Placental pericyte (primary cell): ENCODE results near the gene YAF2. TPM values are rescaled to one million over a fixed set of nuclear protein-coding genes. Genes with fewer than 3 reads are reported as not detected.

ENCODE experiments used
- total RNA-seq: library from RNA; depleted of rRNA; stranded (reverse); fragments of >200 nt; gene quantifications from 2 replicates; pipeline ENCODE4 v1.2.3, GENCODE V29; 2012

The YAF2 gene
- total RNA-seq, result 12.3 and 19.2 TPM in 2 replicates

GRCh38 chr12:42238240-42239140 lies at the start of gene YAF2:
Gene YAF2, minus strand, starts transcription at chr12:42238248. Its CDS starts 68 bp downstream, at chr12:42238180.

DNA sequence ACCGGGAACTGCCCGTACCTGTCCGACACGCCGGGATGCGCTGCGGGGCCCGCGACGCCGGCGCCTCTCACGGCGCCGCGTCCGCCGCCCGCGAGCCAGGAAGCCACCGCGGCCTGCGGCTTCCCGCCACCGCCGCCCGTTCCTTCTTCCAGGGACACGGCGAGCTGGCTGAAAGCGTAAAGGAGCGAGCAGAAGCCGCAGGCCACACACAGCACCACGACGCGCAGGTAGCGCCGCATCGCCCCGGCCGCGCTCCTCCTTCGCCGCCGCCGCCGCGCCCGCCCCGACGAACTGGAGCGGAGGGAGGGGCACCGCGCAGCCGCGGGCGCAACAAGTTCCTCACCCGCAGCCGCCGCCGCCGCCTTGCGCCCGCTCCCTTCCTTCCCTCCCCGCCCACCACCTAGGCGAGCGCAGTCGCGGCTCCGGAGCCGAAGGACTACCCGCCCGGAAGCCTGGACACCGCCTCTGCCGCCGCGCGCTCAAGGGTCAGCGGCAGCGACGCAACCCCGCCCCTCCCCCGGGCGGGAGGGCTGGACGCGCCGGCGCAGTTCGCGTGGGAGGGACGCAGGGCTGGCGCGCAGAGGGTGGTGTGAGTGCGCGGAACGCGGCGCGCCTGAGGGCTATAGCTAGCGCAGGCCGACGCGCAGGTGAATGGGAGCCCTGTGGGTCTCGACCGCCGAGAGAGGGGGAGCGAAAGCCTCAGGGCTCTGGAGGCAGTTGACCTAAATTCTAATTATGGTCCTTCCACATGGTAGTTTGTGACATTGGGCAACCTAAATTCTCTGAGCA lies 93.4 kb downstream of the YAF2 start, which contains the start of gene GXYLT1:
Gene GXYLT1 (minus strand): TSS at position 467 of the 789 bp plus-strand sequence. CDS start 228 bp downstream, at position 239.

Other genes starting within 250 kb of the YAF2 start
- gene GXYLT1, start 93.4 kb downstream of the YAF2 start, total RNA-seq, result 8.8 and 18.9 TPM in 2 replicates
- 18.0 and 26.0 TPM in 2 replicates for gene ZCRB1, start 87.8 kb upstream of the YAF2 start, total RNA-seq
- gene PPHLN1, start 87.9 kb upstream of the YAF2 start, total RNA-seq, result 54.1 and 60.8 TPM in 2 replicates